Motor neuron (in vitro differentiated cells): ENCODE measurements around the gene POLRMT. TPM values are rescaled to one million over a fixed set of nuclear protein-coding genes. Genes with fewer than 3 reads are reported as not detected.
"Not testable (repeated sequence)": the region's sequence is repeated elsewhere in the genome, so short reads cannot be mapped to it uniquely, and the experiment has no call there.

Experiments used
- ATAC-seq, 8 experiments: fragments of 200-7000 bp; cut with Tn5 transposase; replicated peaks in 6 of 8; 2 replicates each; pipeline ENCODE4 v1.8.0; 2021; ENCODE audit warnings: mild to moderate bottlenecking in 8 of 8, moderate library complexity in 8 of 8
- H3K27ac ChIP-seq, 2 donors: fragments of 250-450 bp; sonication (Bioruptor Pico); 2 replicates each; pipeline ENCODE4 v1.9.0; 2021; ENCODE audit warnings: antibody characterized with exemption in 2 of 2, mild to moderate bottlenecking in 2 of 2, moderate library complexity in 1 of 2
- H3K4me1 ChIP-seq, 2 donors: fragments of 250-450 bp; sonication (Bioruptor Pico); replicated peaks in 1 of 2; 2 replicates each; pipeline ENCODE4 v1.6.1; 2021; ENCODE audit warnings: antibody characterized with exemption in 2 of 2, mild to moderate bottlenecking in 2 of 2, moderate library complexity in 1 of 2
- H3K4me3 ChIP-seq, 5 donors: fragments of 250-450 bp; sonication (Bioruptor Pico); 2 replicates each; pipeline ENCODE4 v1.9.0; 2021; ENCODE audit warnings: antibody characterized with exemption in 5 of 5, mild to moderate bottlenecking in 5 of 5, moderate library complexity in 4 of 5
- WGBS, 10 experiments: fragments of 450-650 bp; shearing (Covaris generic); methylation state at CpG; one replicate each; pipeline ENCODE4 v1.0.0; 2022; 5-methylcytosine and 5-hydroxymethylcytosine counted together
- in situ Hi-C, 9 experiments: fragments of 400-800 bp; cut with MboI; loops; one replicate each; pipeline ENCODE4 v1.15.0; 2021; ENCODE audit warnings: low sequenced_read_pairs in 9 of 9, low pct_unique_long_range_greater_than_20kb in 2 of 9; ENCODE audit not compliant: unreplicated experiment in 9 of 9
- total RNA-seq, 8 experiments: library from RNA; unstranded; fragments of 300-600 nt; gene quantifications; 2 replicates each; pipeline versions ENCODE4 v1.2.3 to v1.2.4, GENCODE V29; 2022

Gene POLRMT
- total RNA-seq, 8 experiments from 2014 or later: 18.3 to 56.9 (median 33.5) TPM

DNA sequence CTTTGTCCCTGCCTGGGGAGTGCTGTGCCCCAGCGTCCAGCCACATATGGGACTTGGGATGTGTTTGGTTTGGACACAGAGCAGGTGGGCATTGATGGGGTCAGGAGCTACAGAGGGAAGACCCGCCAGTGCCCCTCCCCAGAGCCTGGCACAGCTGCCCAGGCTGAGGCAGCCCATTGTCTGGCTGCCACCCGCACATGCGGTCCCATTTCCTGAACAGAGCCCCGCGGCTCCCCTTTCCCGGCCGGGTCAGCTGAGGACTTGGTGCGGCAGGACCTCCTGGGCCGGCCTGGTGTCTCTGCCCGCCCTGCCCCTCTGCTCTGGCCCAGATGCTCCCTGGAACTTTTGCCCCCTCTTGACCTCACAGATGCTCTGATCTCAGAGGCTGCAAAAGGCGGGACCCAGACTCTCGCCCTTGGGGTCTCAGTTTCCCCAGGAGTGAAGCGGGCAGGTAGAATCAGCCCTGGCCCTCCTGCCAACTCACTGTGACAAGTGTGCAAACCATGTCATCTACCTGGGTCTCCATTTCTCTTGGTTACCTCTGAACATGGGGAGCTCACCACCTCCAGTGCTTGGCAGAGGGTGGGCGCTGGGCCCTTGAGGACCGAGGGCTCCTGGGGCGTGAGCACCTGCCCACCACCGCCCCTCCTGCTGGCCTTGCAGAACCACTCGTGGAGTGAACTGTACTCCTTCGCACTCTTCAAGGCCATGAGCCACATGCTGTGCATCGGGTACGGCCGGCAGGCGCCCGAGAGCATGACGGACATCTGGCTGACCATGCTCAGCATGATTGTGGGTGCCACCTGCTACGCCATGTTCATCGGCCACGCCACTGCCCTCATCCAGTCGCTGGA, 25.8 kb downstream of the POLRMT start:
- WGBS, 10 experiments: 68 to 100% (median 88%) methylated on average over 1 to 10 of the region's 30 CpGs; no CpG with 5 or more reads in 3 of the 10 experiments
- H3K4me3 ChIP-seq: no peak overlapping the region
- in situ Hi-C loops: no loop called here
- H3K4me1 ChIP-seq: peaks cover 14 to 15% of the 10 kb centered on the region in 2 donors
- ATAC-seq: no peak
- no peak overlapping the region for H3K27ac ChIP-seq

DNA sequence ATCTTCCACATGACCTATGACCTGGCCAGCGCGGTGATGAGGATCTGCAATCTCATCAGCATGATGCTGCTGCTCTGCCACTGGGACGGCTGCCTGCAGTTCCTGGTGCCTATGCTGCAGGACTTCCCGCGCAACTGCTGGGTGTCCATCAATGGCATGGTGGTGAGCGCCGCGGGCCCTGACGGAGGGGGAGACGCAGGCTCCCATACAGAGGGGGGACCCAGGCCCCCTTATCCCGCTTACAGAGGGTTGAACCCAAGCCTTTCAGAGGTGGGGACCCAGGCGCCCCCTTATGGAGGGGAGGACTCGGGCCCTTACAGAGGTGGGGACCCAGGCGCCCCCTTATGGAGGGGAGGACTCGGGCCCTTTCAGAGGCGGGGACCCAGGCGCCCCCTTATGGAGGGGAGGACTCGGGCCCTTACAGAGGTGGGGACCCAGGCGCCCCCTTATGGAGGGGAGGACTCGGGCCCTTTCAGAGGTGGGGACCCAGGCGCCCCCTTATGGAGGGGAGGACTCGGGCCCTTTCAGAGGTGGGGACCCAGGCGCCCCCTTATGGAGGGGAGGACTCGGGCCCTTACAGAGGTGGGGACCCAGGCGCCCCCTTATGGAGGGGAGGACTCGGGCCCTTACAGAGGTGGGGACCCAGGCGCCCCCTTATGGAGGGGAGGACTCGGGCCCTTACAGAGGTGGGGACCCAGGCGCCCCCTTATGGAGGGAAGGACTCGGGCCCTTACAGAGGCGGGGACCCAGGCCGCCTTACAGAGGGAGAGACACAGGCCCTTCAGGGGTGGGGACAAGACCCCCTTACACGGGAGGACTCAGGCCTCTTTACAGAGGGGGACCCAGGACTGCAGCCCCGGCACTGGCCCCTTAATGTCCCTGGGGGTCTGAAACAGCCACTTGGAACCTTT, 28.0 kb downstream of the POLRMT start:
- ATAC-seq, H3K27ac ChIP-seq, in situ Hi-C loops, H3K4me3 ChIP-seq, H3K4me1 ChIP-seq: not testable (repeated sequence)
- WGBS, 10 experiments: 20 to 60% methylated on average over 1 to 2 of the region's 34 CpGs; no CpG with 5 or more reads in 8 of the 10 experiments

DNA sequence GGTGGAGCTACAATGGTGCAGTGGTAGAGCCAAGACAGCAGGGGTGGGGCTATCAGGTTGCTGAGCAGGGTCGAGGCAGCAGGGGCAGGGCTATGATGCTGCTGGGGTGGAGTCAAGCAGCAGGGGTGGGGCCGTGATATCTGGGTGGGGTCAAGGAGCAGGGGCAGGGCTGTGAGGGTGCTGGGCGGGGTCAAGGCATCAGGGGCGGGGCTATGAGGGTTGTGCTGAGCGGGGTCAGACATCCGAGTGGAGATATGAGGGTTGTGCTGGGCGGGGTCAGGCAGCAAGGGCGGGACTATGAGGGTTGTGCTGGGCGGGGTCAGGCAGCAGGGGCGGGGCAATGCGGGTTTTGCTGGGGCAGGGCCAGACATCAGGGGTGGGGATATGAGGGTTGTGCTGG, 29.0 kb downstream of the POLRMT start:
- in situ Hi-C loops: no loop called here
- H3K4me3 ChIP-seq: no peak overlapping the region
- WGBS, 10 experiments: no CpG with 5 or more reads among the region's 11 CpGs

DNA sequence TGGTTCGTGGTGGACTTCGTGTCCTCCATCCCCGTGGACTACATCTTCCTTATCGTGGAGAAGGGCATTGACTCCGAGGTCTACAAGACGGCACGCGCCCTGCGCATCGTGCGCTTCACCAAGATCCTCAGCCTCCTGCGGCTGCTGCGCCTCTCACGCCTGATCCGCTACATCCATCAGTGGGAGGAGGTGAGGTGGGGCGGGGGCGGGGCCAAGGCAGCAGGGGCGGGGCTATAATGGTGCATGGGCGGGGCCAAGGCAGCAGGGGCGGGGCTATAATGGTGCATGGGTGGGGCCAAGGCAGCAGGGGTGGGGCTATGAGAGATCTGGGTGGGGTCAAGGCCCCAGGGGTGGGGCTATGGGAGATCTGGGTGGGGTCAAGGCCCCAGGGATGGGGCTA, 29.6 kb downstream of the POLRMT start:
- 87% methylated on average over 4 of the region's 20 CpGs; no CpG with 5 or more reads in 9 of the 10 experiments for WGBS, 10 experiments
- ATAC-seq, H3K4me3 ChIP-seq, H3K4me1 ChIP-seq, H3K27ac ChIP-seq, in situ Hi-C loops: not testable (repeated sequence)

More for the DNA sequence above, 29.0 kb downstream of the POLRMT start:
- Histone ChIP-seq H3K27ac (no peak overlapping the region), H3K4me1 (no peaks in the 10 kb centered on the region)
- peak in 7 of 8 experiments; percentile 28 to 88 (median 41) for ATAC-seq

DNA sequence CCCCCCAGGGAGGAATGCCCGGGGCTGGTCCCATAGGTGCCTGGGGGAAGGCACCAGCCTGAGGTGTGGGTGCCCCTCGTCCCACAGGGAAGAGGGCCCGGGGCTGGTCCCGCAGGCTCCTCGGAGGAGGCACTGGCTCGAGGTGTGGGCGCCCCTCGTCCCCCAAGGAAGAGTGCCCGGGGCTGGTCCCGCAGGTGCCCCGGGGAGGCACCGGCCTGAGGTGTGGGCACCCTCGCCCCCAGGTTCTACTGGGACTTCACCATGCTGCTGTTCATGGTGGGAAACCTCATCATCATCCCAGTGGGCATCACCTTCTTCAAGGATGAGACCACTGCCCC, 30.1 kb downstream of the POLRMT start:
- H3K4me1 ChIP-seq, H3K4me3 ChIP-seq, in situ Hi-C loops, H3K27ac ChIP-seq: not testable (repeated sequence)
- peak in 3 of 8 experiments; percentile 3 to 21 (median 13) for ATAC-seq
- WGBS, 10 experiments: 80 to 100% methylated on average over 1 of the region's 13 CpGs; no CpG with 5 or more reads in 8 of the 10 experiments

DNA sequence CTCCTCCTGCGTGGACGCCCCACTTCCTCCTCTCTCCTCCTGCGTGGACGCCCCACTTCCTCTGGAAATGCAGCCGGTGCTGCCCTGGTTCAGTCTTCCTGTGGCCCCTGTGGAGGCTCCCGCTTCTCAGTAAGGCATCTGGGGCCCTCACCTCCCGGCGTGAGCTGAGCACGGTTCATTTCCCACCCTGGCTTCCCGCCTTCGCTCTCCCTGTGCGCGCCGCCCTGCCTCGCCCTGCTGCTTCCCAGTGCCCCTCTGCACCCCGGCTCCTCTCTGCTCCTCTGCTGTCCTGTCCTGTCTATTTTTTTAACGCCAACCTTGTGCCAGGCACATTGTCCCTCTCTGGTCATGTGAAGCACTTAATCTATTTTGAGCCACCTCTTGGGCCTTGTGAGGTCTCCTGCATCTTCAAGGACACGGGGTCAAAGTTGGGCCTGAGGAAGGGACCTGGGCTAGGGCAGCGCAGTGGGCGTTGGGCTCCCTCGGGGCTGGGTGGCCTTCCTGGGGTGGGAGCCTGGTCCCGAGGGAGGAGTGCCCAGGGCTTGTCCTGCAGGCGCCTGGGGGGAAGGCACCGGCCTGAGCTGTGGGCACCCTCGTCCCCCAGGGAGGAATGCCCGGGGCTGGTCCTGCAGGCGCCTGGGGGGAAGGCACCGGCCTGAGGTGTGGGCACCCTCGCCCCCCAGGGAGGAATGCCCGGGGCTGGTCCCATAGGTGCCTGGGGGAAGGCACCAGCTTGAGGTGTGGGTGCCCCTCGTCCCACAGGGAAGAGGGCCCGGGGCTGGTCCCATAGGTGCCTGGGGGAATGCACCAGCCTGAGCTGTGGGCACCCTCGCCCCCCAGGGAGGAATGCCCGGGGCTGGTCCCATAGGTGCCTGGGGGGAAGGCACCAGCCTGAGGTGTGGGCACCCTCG, 30.7 kb downstream of the POLRMT start:
- in situ Hi-C loops: no loop called here
- WGBS, 10 experiments: 60 to 100% (median 82%) methylated on average over 1 to 7 of the region's 35 CpGs; no CpG with 5 or more reads in 4 of the 10 experiments
- peak in 3 of 8 experiments; percentile 16 to 29 (median 19) for ATAC-seq
- Histone ChIP-seq H3K4me3 (no peak overlapping the region), H3K4me1 (no peaks in the 10 kb centered on the region), H3K27ac (no peak overlapping the region)

DNA sequence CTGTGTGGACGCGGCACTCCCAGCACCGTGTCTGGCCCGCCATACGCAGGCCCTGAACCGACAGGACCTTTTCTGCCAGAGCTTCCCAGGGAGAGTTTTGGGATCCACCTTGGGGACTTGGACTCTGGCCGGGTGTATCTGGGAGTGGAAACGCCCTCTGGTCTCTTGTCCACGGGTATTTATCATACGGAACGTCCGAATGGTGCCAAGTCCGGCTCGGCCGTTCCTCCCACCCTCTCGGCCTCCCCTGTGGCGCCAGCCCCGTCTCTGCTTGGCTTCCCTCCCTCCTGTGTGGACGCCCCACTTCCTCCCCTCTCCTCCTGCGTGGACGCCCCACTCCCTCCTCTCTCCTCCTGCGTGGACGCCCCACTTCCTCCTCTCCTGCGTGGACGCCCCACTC, 31.5 kb downstream of the POLRMT start:
- 80 to 90% (median 80%) methylated on average over 2 to 3 of the region's 25 CpGs; no CpG with 5 or more reads in 7 of the 10 experiments for WGBS, 10 experiments
- no peaks in the 10 kb centered on the region for H3K4me1 ChIP-seq
- H3K4me3 ChIP-seq: no peak overlapping the region
- no peak for ATAC-seq
- H3K27ac ChIP-seq: no peak overlapping the region
- in situ Hi-C loops: no loop called here

DNA sequence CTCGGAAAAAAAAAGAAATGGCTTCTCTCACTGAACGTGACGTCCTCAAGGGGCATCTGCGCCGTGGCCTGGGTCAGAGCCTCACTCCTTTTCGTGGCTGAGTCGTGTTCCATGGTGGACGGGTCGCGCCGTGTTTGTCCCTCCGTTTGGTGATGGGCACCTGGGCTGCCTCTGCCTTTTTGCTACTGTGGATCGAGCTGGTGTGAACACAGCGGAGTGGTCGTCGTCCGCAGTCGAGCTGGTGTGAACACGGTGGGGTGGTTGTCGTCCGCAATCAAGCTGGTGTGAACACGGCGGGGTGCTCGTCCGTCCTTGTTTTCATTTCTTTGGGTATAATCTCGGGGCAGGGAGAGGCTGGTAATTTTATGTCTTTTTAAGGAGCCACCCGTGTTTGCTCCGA, 32.0 kb downstream of the POLRMT start:
- Histone ChIP-seq H3K4me3 (no peak overlapping the region), H3K27ac (no peak overlapping the region), H3K4me1 (no peaks in the 10 kb centered on the region)
- no peak for ATAC-seq
- in situ Hi-C loops: no loop called here
- WGBS, 10 experiments: 60 to 92% (median 82%) methylated on average over 1 to 14 of the region's 28 CpGs; no CpG with 5 or more reads in 3 of the 10 experiments

DNA sequence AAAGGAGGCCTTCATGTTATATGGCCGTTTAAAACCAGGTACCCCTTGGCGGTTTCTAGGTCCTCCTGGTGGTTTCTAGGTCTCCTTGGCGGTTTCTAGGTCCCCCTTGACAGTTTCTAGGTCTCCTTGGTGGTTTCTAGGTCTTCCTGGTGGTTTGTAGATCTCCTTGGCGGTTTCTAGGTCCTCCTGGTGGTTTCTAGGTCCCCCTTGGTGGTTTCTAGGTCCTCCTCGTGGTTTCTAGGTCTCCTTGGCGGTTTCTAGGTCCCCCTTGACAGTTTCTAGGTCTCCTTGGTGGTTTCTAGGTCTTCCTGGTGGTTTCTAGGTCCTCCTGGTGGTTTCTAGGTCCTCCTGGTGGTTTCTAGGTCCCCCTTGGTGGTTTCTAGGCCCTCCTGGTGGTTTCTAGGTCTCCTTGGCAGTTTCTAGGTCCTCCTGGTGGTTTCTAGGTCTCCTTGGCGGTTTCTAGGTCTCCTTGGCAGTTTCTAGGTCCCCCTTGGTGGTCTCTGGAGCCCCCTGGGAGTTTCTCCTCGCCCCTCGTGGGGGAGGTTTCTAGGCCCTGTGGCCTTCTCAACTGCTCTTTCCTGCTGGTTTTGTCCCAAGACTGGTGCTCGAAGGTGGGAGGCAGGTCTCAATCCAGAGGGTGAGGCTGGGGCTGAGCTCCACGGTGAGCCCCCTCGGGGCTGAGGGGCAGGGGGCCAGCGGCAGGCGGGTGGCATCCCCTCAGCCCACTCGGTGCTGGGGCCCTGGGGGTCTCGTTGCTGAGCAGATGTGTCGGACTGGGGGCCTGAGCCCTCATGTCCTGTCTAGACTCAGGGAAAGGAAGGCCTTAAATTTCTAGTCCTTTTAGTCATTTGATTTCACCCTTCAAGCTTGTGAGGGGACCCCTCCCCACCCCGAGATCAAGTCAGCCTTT, 35.7 kb downstream of the POLRMT start:
- Histone ChIP-seq H3K4me1 (no peaks in the 10 kb centered on the region), H3K27ac (no peak overlapping the region), H3K4me3 (no peak overlapping the region)
- ATAC-seq: no peak
- WGBS, 10 experiments: 0 to 74% (median 48%) methylated on average over 1 to 9 of the region's 18 CpGs; no CpG with 5 or more reads in 5 of the 10 experiments
- in situ Hi-C loops: loop anchor here in 2 of 9 experiments (25.0 kb wide), 1 partner anchor 140 kb away; no protein-coding TSS in a partner anchor

DNA sequence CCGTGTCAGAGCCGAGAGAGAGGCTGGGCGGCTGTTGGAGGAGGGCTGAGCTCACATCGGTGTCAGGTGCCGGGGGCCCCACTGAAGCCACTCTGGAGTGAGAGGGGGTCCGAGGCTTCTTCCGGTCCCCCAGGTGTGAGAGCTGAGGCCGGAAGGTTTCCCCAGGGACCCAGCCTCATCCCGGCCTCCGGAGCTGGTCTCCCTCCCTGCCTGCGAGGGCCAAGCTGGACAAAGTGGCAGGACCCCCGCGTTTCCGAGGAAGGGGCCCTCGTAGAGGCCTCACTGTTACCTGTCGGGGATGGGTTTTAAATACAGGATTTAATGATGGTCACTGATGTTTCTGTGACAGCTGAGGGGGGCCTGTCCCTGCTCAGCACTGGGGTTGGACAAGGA, 37.1 kb downstream of the POLRMT start:
- no peak for ATAC-seq

More for the DNA sequence above, 37.1 kb downstream of the POLRMT start:
- H3K4me3 ChIP-seq: no peak overlapping the region
- no peak overlapping the region for H3K27ac ChIP-seq
- 80 to 100% (median 91%) methylated on average over 2 to 4 of the region's 16 CpGs; no CpG with 5 or more reads in 5 of the 10 experiments for WGBS, 10 experiments
- H3K4me1 ChIP-seq: peaks cover 5 to 8% of the 10 kb centered on the region in 2 donors
- in situ Hi-C loops: loop anchor here in 2 of 9 experiments (25.0 kb wide), 1 partner anchor 141 kb away; no protein-coding TSS in a partner anchor
